SIG-M5 (cell line): ENCODE measurements around the gene OR8D4.
"Not testable (repeated sequence)": the region's sequence is repeated elsewhere in the genome, so short reads cannot be mapped to it uniquely, and the experiment has no call there.

ENCODE experiments used
- DNase-seq: peaks from one replicate; lab custom pipeline; 2025; lab: John Stamatoyannopoulos, UW

OR8D4 gene

GRCh38 chr11:123901867-123902266 lies at the start of gene OR8D4:
Gene OR8D4, plus strand, starts transcription at chr11:123902167. Its CDS starts 4,265 bp downstream, at chr11:123906432.
- no peak for DNase-seq

DNA sequence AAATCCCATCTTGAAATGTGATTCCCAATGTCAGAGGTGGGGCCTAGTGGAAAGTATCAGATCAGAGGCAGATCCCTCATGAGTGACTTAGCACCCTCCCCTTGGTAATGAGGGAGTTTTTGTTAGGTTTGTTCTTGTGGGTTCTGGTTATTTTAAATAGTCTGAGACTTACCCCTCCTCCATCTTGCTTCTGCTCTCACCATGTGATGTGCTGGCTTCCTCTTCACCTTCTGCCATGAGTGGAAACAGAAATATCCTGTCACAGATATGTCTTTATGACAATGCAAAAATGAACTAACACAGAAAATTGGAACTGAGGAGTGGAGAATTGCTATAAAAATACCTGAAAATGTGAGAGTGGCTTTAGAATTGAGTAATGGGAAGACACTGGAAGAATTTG lies 49.6 kb upstream of the OR8D4 start:
- DNase-seq, result no peak

DNA sequence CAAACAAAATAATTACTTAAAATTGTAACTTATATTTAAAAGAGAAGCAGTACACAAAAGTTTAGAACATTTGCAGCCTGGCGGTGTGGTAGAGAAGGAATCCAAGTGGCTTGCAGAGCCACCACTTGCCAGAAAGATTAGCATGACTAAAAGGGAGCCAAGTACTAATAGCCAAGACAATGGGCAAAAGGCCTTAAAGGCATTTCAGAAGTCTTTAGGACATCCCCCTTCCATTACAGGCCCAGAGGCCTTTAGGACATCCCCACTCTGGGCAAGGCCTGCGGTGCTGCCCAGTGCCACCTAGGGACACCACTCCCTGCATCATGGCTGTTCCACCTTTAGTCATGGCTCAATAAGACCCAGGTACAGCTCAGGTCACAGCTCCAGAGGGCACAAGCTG lies 48.9 kb upstream of the OR8D4 start:
- no peak for DNase-seq

DNA sequence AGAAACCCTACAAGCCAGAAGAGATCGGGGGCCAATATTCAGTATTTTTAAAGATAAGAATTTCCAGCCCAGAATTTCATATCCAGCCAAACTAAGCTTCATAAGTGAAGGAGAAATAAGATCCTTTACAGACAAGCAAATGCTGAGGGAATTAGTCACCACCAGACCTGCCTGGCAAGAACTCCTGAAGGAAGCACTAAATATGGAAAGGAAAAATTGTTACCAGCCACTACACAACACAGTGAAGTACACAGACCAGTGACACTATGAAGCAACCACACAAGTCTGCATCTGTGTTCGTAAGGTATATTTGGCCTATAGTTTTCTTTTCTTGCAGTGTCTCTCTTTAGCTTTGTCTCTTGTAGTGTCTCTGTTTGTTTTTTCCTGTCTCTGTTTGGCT lies 45.5 kb upstream of the OR8D4 start:
- no peak for DNase-seq

- DNase-seq, result no peak
Observed at GRCh38 chr11:123859731-123860130, 42.2 kb upstream of the OR8D4 start.

- DNase-seq, result not testable (repeated sequence)
Observed at GRCh38 chr11:123865293-123865692, 36.7 kb upstream of the OR8D4 start.

GRCh38 chr11:123867795-123868194 lies 34.2 kb upstream of the OR8D4 start:
- DNase-seq, result not testable (repeated sequence)

DNA sequence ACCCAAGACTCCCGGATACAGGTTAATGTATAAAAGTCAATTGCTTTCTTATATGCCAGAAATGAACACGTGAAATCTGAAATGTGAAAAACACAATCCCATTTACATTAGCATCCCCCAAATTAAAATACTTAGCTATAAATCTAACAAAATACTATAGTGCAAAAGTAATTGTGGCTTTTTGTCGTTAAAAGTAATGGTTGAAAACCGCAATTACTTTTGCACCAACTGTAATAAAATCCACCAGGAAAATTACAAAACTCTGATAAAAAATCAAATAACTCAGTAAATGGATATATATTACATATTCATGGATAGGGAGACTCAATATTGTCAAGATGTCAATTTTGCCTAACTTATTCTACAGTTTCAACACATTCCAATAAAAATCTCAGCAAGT lies 21.1 kb upstream of the OR8D4 start:
- no peak for DNase-seq

DNA sequence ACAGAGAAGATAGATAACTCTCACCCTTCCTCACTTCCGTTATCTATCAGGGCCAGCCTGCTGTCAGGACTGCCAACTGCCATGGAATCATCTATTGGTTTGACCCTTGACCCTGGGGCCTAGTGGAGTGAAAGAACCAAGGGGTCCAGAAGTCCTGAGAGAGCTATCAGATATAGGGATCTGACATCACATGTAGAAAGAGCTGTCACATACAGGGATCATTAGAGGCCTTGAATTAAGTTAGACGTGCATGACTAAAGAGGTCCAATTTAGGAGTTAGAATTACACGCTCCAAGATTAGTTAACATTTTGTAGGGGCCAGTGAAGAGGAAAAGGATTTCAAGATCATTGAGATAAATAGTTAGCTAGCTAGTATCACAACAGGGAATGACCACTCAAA lies 16.4 kb upstream of the OR8D4 start, which contains the start of gene TMEM225:
Gene TMEM225, minus strand, starts transcription at position 101 of the 400 bp plus-strand sequence. CDS start 245 bp downstream, outside the sequence.
- DNase-seq, result no peak

- DNase-seq, result no peak
Observed at GRCh38 chr11:123892031-123892430, 9.9 kb upstream of the OR8D4 start.

DNA sequence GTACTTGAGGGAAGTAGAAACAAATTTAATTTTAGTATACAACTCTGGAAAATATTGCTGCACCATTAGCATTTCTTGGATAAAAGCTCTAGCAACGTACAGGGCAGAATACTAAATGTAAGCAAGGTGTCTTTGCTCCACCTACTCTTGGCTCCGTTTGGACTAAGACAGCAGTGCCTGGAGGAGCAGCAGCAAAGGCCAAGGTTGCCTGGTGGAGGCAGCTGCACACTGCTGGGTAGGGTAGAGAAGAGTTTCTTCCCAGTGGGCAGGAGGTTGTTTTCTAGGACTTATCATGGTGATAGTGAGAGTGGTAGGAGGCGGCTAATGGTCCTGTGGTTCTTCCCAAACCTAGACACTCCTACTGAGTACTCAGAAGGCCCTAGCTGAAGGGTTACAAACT lies 2.2 kb upstream of the OR8D4 start:
- DNase-seq, result no peak

GRCh38 chr11:123903932-123904331 lies 2.0 kb downstream of the OR8D4 start:
- DNase-seq, result no peak

GRCh38 chr11:123904932-123905331 lies 3.0 kb downstream of the OR8D4 start:
- DNase-seq, result no peak

GRCh38 chr11:123905826-123906225 lies 3.9 kb downstream of the OR8D4 start:
- DNase-seq, result no peak

DNA sequence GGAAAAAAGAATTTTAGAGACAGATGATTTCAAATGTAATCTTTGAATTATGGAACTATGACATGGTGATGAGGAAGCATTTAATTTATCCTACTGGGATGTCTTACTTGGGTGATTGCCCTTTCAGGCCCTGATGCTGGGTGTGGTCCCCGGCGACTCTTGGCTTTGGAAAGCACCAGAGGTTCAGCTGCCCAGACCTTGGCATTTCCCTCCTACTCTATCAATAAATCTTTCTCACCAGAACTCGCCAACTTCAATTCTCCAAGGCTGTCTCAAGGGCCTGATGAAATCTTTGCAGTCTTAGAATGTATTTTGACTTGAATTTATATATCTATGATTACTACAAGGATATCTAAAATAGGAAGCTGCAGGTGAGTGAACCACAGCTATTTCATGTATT lies 19.0 kb downstream of the OR8D4 start:
- DNase-seq, result no peak

GRCh38 chr11:123924027-123924426 lies 22.1 kb downstream of the OR8D4 start:
- DNase-seq, result no peak

DNA sequence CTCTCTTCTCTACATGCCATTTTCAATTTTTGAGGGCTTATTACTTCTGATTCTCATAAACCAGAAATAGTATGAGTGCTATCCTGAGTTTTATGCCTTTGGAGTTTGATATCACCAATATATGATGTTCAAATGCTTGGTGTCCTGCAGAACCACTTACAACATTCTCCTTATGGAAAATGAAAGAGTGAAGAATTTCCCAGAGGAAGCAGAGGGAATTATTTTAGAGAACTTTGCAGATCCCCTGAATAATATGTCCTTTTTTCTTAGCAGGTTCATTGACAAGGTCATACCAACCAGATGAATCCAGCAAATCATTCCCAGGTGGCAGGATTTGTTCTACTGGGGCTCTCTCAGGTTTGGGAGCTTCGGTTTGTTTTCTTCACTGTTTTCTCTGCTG lies 37.4 kb downstream of the OR8D4 start, which contains the start of gene OR4D5:
Gene OR4D5, plus strand, starts transcription at position 301 of the 400 bp plus-strand sequence. Its CDS starts 0 bp downstream, at position 301.
- no peak for DNase-seq

DNA sequence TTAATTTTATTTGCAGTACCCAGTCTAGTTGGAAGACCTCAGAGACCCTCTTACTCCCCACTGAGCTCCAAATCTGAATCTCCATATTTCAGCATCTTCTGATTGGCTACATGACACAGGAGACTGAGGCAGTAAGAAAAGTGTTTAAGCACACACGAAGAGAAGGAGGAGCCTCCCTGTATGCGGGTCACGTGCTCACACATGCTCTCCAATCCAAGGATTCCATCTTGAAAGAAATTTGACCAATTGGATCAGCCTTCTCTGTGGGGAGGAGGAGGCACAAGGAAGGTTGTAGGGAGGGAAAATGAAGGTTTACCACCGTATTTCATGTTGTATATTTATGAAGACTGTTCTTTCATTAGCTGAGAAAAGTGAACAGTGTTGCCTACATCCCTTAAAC lies 40.4 kb downstream of the OR8D4 start:
- no peak for DNase-seq

GRCh38 chr11:123943738-123944137 lies 41.8 kb downstream of the OR8D4 start, which contains the start of gene OR6T1:
Gene OR6T1, minus strand, starts transcription at chr11:123943838. Its CDS starts 0 bp downstream, at chr11:123943838.
- DNase-seq, result no peak

DNA sequence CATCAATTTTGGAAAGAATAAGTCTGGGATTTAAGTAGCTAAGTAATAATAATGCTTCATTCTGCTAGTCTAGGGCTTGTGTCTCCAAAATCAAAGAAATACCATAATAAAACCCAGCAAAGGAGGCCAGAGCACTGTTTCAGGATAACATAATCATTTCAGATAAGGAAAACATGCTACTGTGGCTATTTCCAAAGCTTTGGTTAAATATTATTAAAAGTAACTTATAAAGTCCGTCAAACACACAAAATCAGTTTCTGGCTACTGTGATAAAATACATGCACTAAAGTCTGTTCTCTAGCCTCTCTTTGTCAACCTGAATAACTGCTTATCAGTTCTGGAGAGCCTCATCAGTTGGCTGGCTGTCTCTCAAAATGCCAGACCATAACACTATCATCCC lies 43.2 kb downstream of the OR8D4 start:
- DNase-seq, result no peak

GRCh38 chr11:123956752-123957151 lies 54.8 kb downstream of the OR8D4 start:
- DNase-seq, result no peak
